PC-3 (cell line): ENCODE data around the gene VCP. TPM values are rescaled to one million over a fixed set of nuclear protein-coding genes. Genes with fewer than 3 reads are reported as not detected.
A peak's percentile ranks its signal among the peaks of the same experiment; 100 is the strongest.

Experiments
- ATAC-seq: fragments of 200-7000 bp; cut with Tn5 transposase; 2 replicates; pipeline ENCODE4 v1.9.1; 2020; ENCODE audit warnings: mild to moderate bottlenecking, moderate library complexity
- Bru-seq: library from RNA; stranded (reverse); fragments of 400-500 nt; gene quantifications from one replicate; lab custom pipeline; 2021; lab: Mats Ljungman, UMichigan
- BruChase-seq, 2 experiments: library from RNA; stranded (reverse); fragments of 400-500 nt; gene quantifications; one replicate each; lab custom pipeline; 2021; lab: Mats Ljungman, UMichigan
- BruUV-seq: library from RNA; stranded (reverse); fragments of 400-500 nt; replicated peaks from 2 replicates; lab custom pipeline; 2021; lab: Mats Ljungman, UMichigan
- CTCF ChIA-PET: fragments of 300-600 bp; sonication (Branson Sonifier 250); formaldehyde crosslinking; loops from one replicate; lab custom pipeline; 2022; ENCODE audit warnings: antibody characterized with exemption; lab: Charles Lee
- POLR2A ChIA-PET: fragments of 300-600 bp; sonication (Branson Sonifier 250); formaldehyde crosslinking; loops from one replicate; lab custom pipeline; 2022; ENCODE audit warnings: antibody characterized with exemption; ENCODE audit not compliant: unreplicated experiment; lab: Charles Lee
- DNase-seq: peaks from one replicate; pipeline ENCODE4 v3.0.0-alpha.2; 2015
- H2AFZ ChIP-seq: fragments of 300-600 bp; sonication (generic); 2 replicates; pipeline ENCODE4 v1.6.0; 2016; ENCODE audit warnings: antibody characterized with exemption, low read length
- H3F3A ChIP-seq: fragments of 300-600 bp; sonication (generic); one replicate; pipeline ENCODE4 v1.6.0; 2017; ENCODE audit warnings: antibody characterized with exemption, low read length, control low read depth, mild to moderate bottlenecking; ENCODE audit not compliant: unreplicated experiment
- H3K27ac ChIP-seq: fragments of 300-600 bp; sonication (generic); 2 replicates; pipeline ENCODE4 v1.5.1; 2016; ENCODE audit warnings: mild to moderate bottlenecking, low read length
- H3K27me3 ChIP-seq: fragments of 300-600 bp; sonication (generic); 2 replicates; pipeline ENCODE4 v1.6.1; 2016; ENCODE audit warnings: low read length, mixed read lengths
- H3K36me3 ChIP-seq: fragments of 300-600 bp; sonication (generic); 2 replicates; pipeline ENCODE4 v1.6.1; 2016; ENCODE audit warnings: low read depth, mixed run types, low read length, mixed read lengths
- H3K4me1 ChIP-seq: fragments of 300-600 bp; sonication (generic); 2 replicates; pipeline ENCODE4 v1.5.1; 2016; ENCODE audit warnings: low read length; ENCODE audit not compliant: insufficient read depth
- H3K4me2 ChIP-seq: fragments of 300-600 bp; sonication (generic); 2 replicates; pipeline ENCODE4 v1.6.0; 2016; ENCODE audit warnings: low read length
- H3K4me3 ChIP-seq: fragments of 300-600 bp; sonication (generic); 2 replicates; pipeline ENCODE4 v1.5.1; 2016; ENCODE audit warnings: mild to moderate bottlenecking, low read length, mixed read lengths
- H3K79me2 ChIP-seq: fragments of 300-600 bp; sonication (generic); 2 replicates; pipeline ENCODE4 v1.6.1; 2017; ENCODE audit warnings: low read length, mixed read lengths
- H3K9ac ChIP-seq: fragments of 300-600 bp; sonication (generic); 2 replicates; pipeline ENCODE4 v1.6.0; 2016; ENCODE audit warnings: mild to moderate bottlenecking, low read length
- H3K9me2 ChIP-seq: fragments of 300-600 bp; sonication (generic); replicated peaks from 2 replicates; pipeline ENCODE4 v1.6.1; 2016; ENCODE audit warnings: mixed run types, low read length, mixed read lengths
- H3K9me3 ChIP-seq: fragments of 300-600 bp; sonication (generic); 2 replicates; pipeline ENCODE4 v1.6.1; 2016; ENCODE audit warnings: low read length, mixed read lengths
- H4K20me1 ChIP-seq: fragments of 300-600 bp; sonication (generic); 2 replicates; pipeline ENCODE4 v1.6.1; 2016; ENCODE audit warnings: low read length, mixed read lengths
- EZH2 ChIP-seq: fragments of 300-600 bp; sonication (generic); IDR thresholded peaks from one replicate; pipeline ENCODE4 v1.6.1; 2017; ENCODE audit warnings: antibody characterized with exemption, mild to moderate bottlenecking, low read length; ENCODE audit not compliant: unreplicated experiment
- EZH2phosphoT487 ChIP-seq: fragments of 300-600 bp; sonication (generic); IDR thresholded peaks from 2 replicates; pipeline ENCODE4 v1.6.1; 2018; ENCODE audit warnings: mild to moderate bottlenecking, antibody characterized with exemption, low read length, borderline replicate concordance
- intact Hi-C: fragments of 100-400 bp; cut with micrococcal nuclease; formaldehyde crosslinking; loops from 2 replicates; pipeline ENCODE4 v1.9.0; 2023
- long read RNA-seq: library from polyadenylated mRNA; unstranded; transcript quantifications from one replicate; pipeline ENCODE4 v2.0.0, GENCODE V29; 2021; ENCODE audit not compliant: unreplicated experiment
- total RNA-seq: library from RNA; depleted of rRNA; stranded (reverse); fragments of >200 nt; gene quantifications from 2 replicates; pipeline ENCODE4 v1.2.3, GENCODE V29; 2014; rRNA removed
- TF ChIP-seq, protein P1 (sequence below): fragments of 300-600 bp; sonication (generic); conservative IDR thresholded peaks from 2 replicates; pipeline ENCODE4 v1.5.1; 2017; ENCODE audit warnings: antibody characterized with exemption, low read depth, mild to moderate bottlenecking, low read length

The VCP gene
- total RNA-seq (324 and 343 TPM in 2 replicates), Bru-seq, nascent RNA (percentile 97 among the genes with signal in this experiment), BruChase-seq, experiment 1, labeled RNA remaining after a 6-hour chase (percentile 98 among the genes with signal in this experiment), BruChase-seq, experiment 2, labeled RNA remaining after a 2-hour chase (percentile 96 among the genes with signal in this experiment)
- long read RNA-seq, full-length matches to known transcripts = 811 of 975 reads
- long read RNA-seq, partial matches to known transcripts = 59 of 975 reads
- long read RNA-seq, other reads (novel, unspliced or antisense) = 105 of 975 reads

GRCh38 chr9:35072461-35073278 is at the start of gene VCP:
VCP (minus strand) TSS chr9:35072625; CDS start chr9:35072353, 272 bp downstream.
- ATAC-seq = peak; percentile 90
- H2AFZ ChIP-seq = peak within 1 kb of the TSS; percentile 43; the same call in 1 of the 2 replicates
- ChIA-PET CTCF (interaction anchor here (0.6 kb wide), 1 partner anchor 24 kb away, joined by 4 read pairs; the partner anchor contains the start of gene PIGO), POLR2A (no interaction called here)
- H3K36me3 ChIP-seq = peaks cover 14% of the 10 kb centered on the region
- intact Hi-C loops = no loop called here
- H3K27ac ChIP-seq = peak within 1 kb of the TSS; percentile 96
- peak within 1 kb of the TSS; percentile 97 for H3K4me3 ChIP-seq
- H4K20me1 ChIP-seq = peaks cover 41% of the 10 kb centered on the region
- peak within 1 kb of the TSS; percentile 99 for H3K9ac ChIP-seq
- BruUV-seq = no TSS peak
- H3F3A ChIP-seq = no peaks in the 10 kb centered on the region
- peak within 1 kb of the TSS; percentile 97 for H3K4me2 ChIP-seq
- H3K4me1 ChIP-seq = peaks cover 18% of the 10 kb centered on the region
- H3K27me3 ChIP-seq = no peaks in the 10 kb centered on the region
- H3K9me2 ChIP-seq = no peaks in the 10 kb centered on the region
- H3K79me2 ChIP-seq = peaks cover 58% of the 10 kb centered on the region
- no peaks in the 10 kb centered on the region for H3K9me3 ChIP-seq
- TF ChIP-seq, protein P1, sequence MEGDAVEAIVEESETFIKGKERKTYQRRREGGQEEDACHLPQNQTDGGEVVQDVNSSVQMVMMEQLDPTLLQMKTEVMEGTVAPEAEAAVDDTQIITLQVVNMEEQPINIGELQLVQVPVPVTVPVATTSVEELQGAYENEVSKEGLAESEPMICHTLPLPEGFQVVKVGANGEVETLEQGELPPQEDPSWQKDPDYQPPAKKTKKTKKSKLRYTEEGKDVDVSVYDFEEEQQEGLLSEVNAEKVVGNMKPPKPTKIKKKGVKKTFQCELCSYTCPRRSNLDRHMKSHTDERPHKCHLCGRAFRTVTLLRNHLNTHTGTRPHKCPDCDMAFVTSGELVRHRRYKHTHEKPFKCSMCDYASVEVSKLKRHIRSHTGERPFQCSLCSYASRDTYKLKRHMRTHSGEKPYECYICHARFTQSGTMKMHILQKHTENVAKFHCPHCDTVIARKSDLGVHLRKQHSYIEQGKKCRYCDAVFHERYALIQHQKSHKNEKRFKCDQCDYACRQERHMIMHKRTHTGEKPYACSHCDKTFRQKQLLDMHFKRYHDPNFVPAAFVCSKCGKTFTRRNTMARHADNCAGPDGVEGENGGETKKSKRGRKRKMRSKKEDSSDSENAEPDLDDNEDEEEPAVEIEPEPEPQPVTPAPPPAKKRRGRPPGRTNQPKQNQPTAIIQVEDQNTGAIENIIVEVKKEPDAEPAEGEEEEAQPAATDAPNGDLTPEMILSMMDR = no peak
- TF ChIP-seq EZH2 = no peak
- no peak for TF ChIP-seq EZH2phosphoT487
- peak; percentile 98 for DNase-seq

- no peaks in the 10 kb centered on the region for H3K27me3 ChIP-seq
- peak overlapping the region; percentile 93 for H2AFZ ChIP-seq
- TF ChIP-seq, protein P1 = peak; percentile 87
- TF ChIP-seq EZH2phosphoT487 (no peak), EZH2 (no peak)
- intact Hi-C loops = loop anchor here (1.0 to 5.0 kb wide), 5 partner anchors 45 to 435 kb away; partner anchors contain the start of gene UNC13B
- H3K4me1 ChIP-seq = peaks cover 32% of the 10 kb centered on the region
- BruUV-seq = no TSS peak
- CTCF ChIA-PET = interaction anchor here (0.7 to 1.7 kb wide), 2 partner anchors 142 to 268 kb away, joined by 3 to 11 read pairs; no protein-coding TSS in a partner anchor
- H3K27ac ChIP-seq = peak overlapping the region; percentile 36
- DNase-seq = peak; percentile 89
- peak overlapping the region; percentile 83 for H3K4me3 ChIP-seq
- peak overlapping the region; percentile 99 for H3K4me2 ChIP-seq
- peak overlapping the region; percentile 54; the same call in 1 of the 2 replicates for H3K9ac ChIP-seq
- H3F3A ChIP-seq = no peaks in the 10 kb centered on the region
- H4K20me1 ChIP-seq = no peaks in the 10 kb centered on the region
- peak; percentile 53 for ATAC-seq
- no peaks in the 10 kb centered on the region; the same call in 1 of the 2 replicates for H3K36me3 ChIP-seq
- H3K9me2 ChIP-seq = no peaks in the 10 kb centered on the region
- POLR2A ChIA-PET = interaction anchor here (0.6 kb wide), 1 partner anchor 157 kb away, joined by 3 read pairs; no protein-coding TSS in a partner anchor
- H3K9me3 ChIP-seq = no peaks in the 10 kb centered on the region
- H3K79me2 ChIP-seq = no peaks in the 10 kb centered on the region
These were observed 44.6 kb upstream of the VCP start for GRCh38 chr9:35116898-35117551.
